C4-2B (cell line): Measurements from ENCODE around the gene CCL3.

ENCODE experiments used
- ZFX ChIP-seq: fragments of 450-650 bp; IDR thresholded peaks from 2 replicates; pipeline ENCODE4 v1.6.1; 2017
- TF ChIP-seq, protein P1 (sequence below): fragments of 450-650 bp; conservative IDR thresholded peaks from 2 replicates; pipeline ENCODE4 v1.5.1; 2017; ENCODE audit warnings: mild to moderate bottlenecking

DNA sequence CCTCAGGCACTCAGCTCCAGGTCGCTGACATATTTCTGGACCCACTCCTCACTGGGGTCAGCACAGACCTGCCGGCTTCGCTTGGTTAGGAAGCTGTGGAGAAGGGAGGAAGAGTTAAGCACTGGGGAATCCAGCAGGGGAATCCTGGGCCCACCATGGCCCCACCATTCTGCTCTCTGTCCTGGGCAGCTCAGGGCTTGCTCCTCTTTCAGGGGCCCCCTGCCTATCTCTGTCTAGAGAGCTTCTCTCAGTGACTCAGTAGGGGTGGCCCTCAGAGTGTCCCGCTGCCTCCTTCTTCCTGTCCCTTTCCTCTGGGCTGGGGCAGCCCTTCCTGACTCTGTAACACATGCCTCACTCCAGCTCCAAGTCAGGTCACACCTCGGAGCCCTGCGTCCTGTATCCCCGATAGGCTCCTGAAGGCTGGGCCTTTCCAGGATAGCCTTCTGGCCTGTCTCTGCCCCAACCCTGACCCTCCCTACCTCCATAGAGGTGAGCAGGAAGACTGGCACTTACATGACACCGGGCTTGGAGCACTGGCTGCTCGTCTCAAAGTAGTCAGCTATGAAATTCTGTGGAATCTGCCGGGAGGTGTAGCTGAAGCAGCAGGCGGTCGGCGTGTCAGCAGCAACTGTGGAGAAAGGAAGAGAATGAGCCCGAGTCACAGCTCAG, 1.1 kb downstream of the CCL3 start:
- TF ChIP-seq, protein P1, sequence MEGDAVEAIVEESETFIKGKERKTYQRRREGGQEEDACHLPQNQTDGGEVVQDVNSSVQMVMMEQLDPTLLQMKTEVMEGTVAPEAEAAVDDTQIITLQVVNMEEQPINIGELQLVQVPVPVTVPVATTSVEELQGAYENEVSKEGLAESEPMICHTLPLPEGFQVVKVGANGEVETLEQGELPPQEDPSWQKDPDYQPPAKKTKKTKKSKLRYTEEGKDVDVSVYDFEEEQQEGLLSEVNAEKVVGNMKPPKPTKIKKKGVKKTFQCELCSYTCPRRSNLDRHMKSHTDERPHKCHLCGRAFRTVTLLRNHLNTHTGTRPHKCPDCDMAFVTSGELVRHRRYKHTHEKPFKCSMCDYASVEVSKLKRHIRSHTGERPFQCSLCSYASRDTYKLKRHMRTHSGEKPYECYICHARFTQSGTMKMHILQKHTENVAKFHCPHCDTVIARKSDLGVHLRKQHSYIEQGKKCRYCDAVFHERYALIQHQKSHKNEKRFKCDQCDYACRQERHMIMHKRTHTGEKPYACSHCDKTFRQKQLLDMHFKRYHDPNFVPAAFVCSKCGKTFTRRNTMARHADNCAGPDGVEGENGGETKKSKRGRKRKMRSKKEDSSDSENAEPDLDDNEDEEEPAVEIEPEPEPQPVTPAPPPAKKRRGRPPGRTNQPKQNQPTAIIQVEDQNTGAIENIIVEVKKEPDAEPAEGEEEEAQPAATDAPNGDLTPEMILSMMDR: no peak
- TF ChIP-seq ZFX: no peak
